Measurements from ENCODE around the gene C1QC. TPM values are rescaled to one million over a fixed set of nuclear protein-coding genes. Genes with fewer than 3 reads are reported as not detected.
"Not testable (repeated sequence)": the region's sequence is repeated elsewhere in the genome, so short reads cannot be mapped to it uniquely, and the experiment has no call there.

C1QC gene
- total and polyA plus RNA-seq, 11 donors: 13.9 to 674 (median 50.0) TPM

GRCh38 chr1:22662318-22662717, 18.9 kb downstream of the C1QC start:
- peaks cover 0 to 14% (median 0%) of the 10 kb centered on the region in 9 donors for H3K36me3 ChIP-seq
- H3K4me3 ChIP-seq: no peak overlapping the region
- DNase-seq (peak in 1 of 5 donors; percentile 58), ATAC-seq (peak; percentile 24 to 57 (median 42))
- TF ChIP-seq CTCF (IDR thresholded peaks at IDR 0.05) (no peak), POLR2A (IDR thresholded peaks at IDR 0.05) (no peak)
- H3K27me3 ChIP-seq: peaks cover 0 to 12% (median 0%) of the 10 kb centered on the region in 9 donors
- no peaks in the 10 kb centered on the region for H3K9me3 ChIP-seq
- H3K27ac ChIP-seq: no peak overlapping the region
- WGBS, 4 donors: 61 to 68% (median 64%) methylated on average over 4 to 5 of the region's 5 CpGs
- intact Hi-C loops (cut with DNase I): no loop called here
- no peaks in the 10 kb centered on the region for H3K4me1 ChIP-seq

DNA sequence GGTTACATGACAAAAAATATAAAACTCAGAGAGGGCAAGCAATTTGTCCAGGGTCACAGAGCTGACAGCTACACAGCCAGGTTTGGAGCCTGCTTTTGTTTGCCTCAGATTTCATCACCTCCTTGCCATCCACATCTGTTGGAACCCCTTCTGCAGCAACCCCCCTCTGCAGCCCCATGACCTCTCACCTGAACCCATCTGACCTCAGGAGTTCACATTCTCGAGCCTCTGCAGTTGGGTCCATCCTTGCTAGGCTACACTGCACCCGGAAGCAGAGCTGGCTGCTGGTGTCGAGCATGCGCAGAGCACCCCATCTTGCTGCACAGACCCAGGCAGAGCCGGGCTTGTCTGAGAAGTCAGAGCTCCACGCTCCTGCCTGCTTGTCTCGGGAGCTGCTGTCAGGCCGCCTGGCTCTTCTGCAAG, 19.6 kb downstream of the C1QC start:
- 68 to 90% (median 82%) methylated on average over 7 to 8 of the region's 8 CpGs for WGBS, 4 donors
- H3K36me3 ChIP-seq: peaks cover 0 to 14% (median 0%) of the 10 kb centered on the region in 9 donors
- H3K9me3 ChIP-seq: no peaks in the 10 kb centered on the region
- no peak overlapping the region for H3K27ac ChIP-seq
- DNase-seq (peak in 1 of 5 donors; percentile 58), ATAC-seq (peak in 2 of 4 donors; percentile 19 to 23)
- no peak for TF ChIP-seq CTCF (IDR thresholded peaks at IDR 0.05)
- TF ChIP-seq POLR2A (IDR thresholded peaks at IDR 0.05): no peak
- no peak overlapping the region for H3K4me3 ChIP-seq
- intact Hi-C loops (cut with DNase I): no loop called here
- peaks cover 0 to 12% (median 0%) of the 10 kb centered on the region in 9 donors for H3K27me3 ChIP-seq
- H3K4me1 ChIP-seq: no peaks in the 10 kb centered on the region

- DNase-seq (no peak), ATAC-seq (peak in 1 of 4 donors; percentile 47)
- peaks cover 0 to 7% (median 0%) of the 10 kb centered on the region in 9 donors for H3K36me3 ChIP-seq
- intact Hi-C loops (cut with DNase I): no loop called here
- H3K27ac ChIP-seq: no peak overlapping the region
- TF ChIP-seq CTCF (IDR thresholded peaks at IDR 0.05) (peak in 8 of 12 donors; percentile 7 to 45 (median 19)), POLR2A (IDR thresholded peaks at IDR 0.05) (no peak)
- H3K27me3 ChIP-seq: peaks cover 0 to 13% (median 4%) of the 10 kb centered on the region in 9 donors
- H3K4me1 ChIP-seq: no peaks in the 10 kb centered on the region
- H3K9me3 ChIP-seq: no peaks in the 10 kb centered on the region
- no peak overlapping the region for H3K4me3 ChIP-seq
- WGBS, 4 donors: 37 to 49% (median 48%) methylated on average over 7 of the region's 7 CpGs
These were observed 22.3 kb downstream of the C1QC start for GRCh38 chr1:22665752-22666151.

GRCh38 chr1:22666412-22666811, 23.0 kb downstream of the C1QC start:
- H3K36me3 ChIP-seq: peaks cover 0 to 3% (median 0%) of the 10 kb centered on the region in 9 donors
- H3K4me1 ChIP-seq: no peaks in the 10 kb centered on the region
- H3K9me3 ChIP-seq: no peaks in the 10 kb centered on the region
- intact Hi-C loops (cut with DNase I): no loop called here
- 44 to 64% (median 53%) methylated on average over 2 of the region's 2 CpGs for WGBS, 4 donors
- H3K4me3 ChIP-seq: no peak overlapping the region
- TF ChIP-seq POLR2A (IDR thresholded peaks at IDR 0.05) (no peak), CTCF (IDR thresholded peaks at IDR 0.05) (no peak)
- no peak for DNase-seq
- H3K27ac ChIP-seq: no peak overlapping the region
- ATAC-seq: no peak
- peaks cover 0 to 20% (median 8%) of the 10 kb centered on the region in 9 donors for H3K27me3 ChIP-seq

DNA sequence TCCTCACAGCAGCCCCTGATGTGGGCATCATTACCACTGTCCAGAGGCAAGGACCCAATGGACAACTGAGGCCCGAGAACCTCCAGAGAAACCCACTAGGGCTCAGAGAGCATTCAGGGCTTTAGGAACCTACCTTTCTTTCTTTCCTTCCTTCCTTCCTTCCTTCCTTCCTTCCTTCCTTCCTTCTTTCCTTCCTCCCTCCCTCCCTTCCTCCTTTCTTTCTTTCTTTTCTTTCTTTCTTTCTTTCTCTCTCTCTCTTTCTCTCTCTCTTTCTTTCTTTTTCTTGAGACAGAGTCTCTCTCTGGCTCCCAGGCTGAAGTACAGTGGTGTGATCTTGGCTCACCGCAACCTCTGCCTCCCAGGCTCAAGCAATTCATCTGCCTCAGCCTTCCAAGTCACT, 25.4 kb downstream of the C1QC start:
- H3K4me3 ChIP-seq; H3K27ac ChIP-seq; H3K36me3 ChIP-seq; DNase-seq; H3K9me3 ChIP-seq; intact Hi-C loops (cut with DNase I); ATAC-seq; H3K4me1 ChIP-seq: not testable (repeated sequence)
- H3K27me3 ChIP-seq: peaks cover 3 to 44% (median 20%) of the 10 kb centered on the region in 9 donors
- WGBS, 4 donors: 70 to 96% (median 90%) methylated on average over 2 of the region's 2 CpGs
